ENCODE measurements around the gene FIGN. TPM values are rescaled to one million over a fixed set of nuclear protein-coding genes. Genes with fewer than 3 reads are reported as not detected.

FIGN gene
- total and polyA plus RNA-seq, 2 of the 13 experiments (the other 11 are each of a cell fraction or from before 2014, with no cell fraction given), result 6.6 to 6.7 TPM

GRCh38 chr2:163715199-163715598, 20.6 kb downstream of the FIGN start:
- ChIA-PET POLR2A (no interaction called here), CTCF (ENCODE audit: low intra/inter-chr PET ratio, low total read pairs) (no interaction called here)
- Histone ChIP-seq H3K79me2 (ENCODE audit: insufficient read depth, low read length) (peaks cover 49% of the 10 kb centered on the region), H2AFZ (ENCODE audit: low read length) (no peak overlapping the region), H3K9me3 (ENCODE audit: low read length) (no peaks in the 10 kb centered on the region), H3K36me3 (replicated peaks in 1 of 2; ENCODE audit: control insufficient read depth in 1 of 2, insufficient read depth in 2 of 2, low read length in 2 of 2) (no peaks in the 10 kb centered on the region; a peak in 1 of 5 replicates), H3K4me2 (ENCODE audit: low read depth, low read length) (no peak overlapping the region), H3K4me3 (replicated peaks in 1 of 3; ENCODE audit: insufficient read depth in 1 of 3, low read depth in 2 of 3, low read length in 3 of 3) (no peak overlapping the region), H3K4me1 (ENCODE audit: insufficient read depth, low read length) (peaks cover 18% of the 10 kb centered on the region), H3K9ac (ENCODE audit: insufficient read depth, low read depth, low read length) (no peak overlapping the region), H3K27ac (ENCODE audit: extremely low read length, insufficient read depth, low read length) (no peak overlapping the region), H3K27me3 (ENCODE audit: control insufficient read depth in 1 of 2, insufficient read depth in 2 of 2, low read length in 2 of 2) (no peaks in the 10 kb centered on the region), H4K20me1 (ENCODE audit: insufficient read depth, low read length) (no peaks in the 10 kb centered on the region; the same call in 1 of the 2 replicates)
- BruUV-seq (replicated peaks), result no TSS peak
- 91% methylated on average over 8 of the region's 8 CpGs for WGBS (ENCODE audit: low lambda C conversion rate)
- FAIRE-seq (no peak), DNase-seq (ENCODE audit: low spot score) (no peak), ATAC-seq (0 out of 3 replicates have a peak, but pooled peaks have one; percentile 34)
- intact Hi-C loops (cut with micrococcal nuclease; ENCODE audit: unreplicated experiment) (loop anchor here (5.0 kb wide), 1 partner anchor 48 kb away; no protein-coding TSS in a partner anchor), in situ Hi-C loops (cut with HindIII; ENCODE audit: extremely low pct_ligation_motif_present, low pct_unique_long_range_greater_than_20kb) (no loop called here)
- TF ChIP-seq DMAP1 (CRISPR knock-in tag; IDR thresholded peaks at IDR 0.05) (no peak), MAFK (conservative IDR thresholded peaks at IDR 0.05 in 1 of 2, IDR thresholded peaks at IDR 0.05 in 1 of 2; ENCODE audit: low read length in 2 of 2) (peak; percentile 8 to 11; a peak in 3 of 4 replicates)

- DNase-seq (ENCODE audit: low spot score) (no peak), ATAC-seq (no peak), FAIRE-seq (no peak)
- Histone ChIP-seq H3K4me2 (ENCODE audit: low read depth, low read length) (no peak overlapping the region), H4K20me1 (ENCODE audit: insufficient read depth, low read length) (no peaks in the 10 kb centered on the region; the same call in 1 of the 2 replicates), H3K79me2 (ENCODE audit: insufficient read depth, low read length) (peaks cover 39% of the 10 kb centered on the region), H2AFZ (ENCODE audit: low read length) (no peak overlapping the region), H3K9me3 (ENCODE audit: low read length) (no peaks in the 10 kb centered on the region), H3K9ac (ENCODE audit: insufficient read depth, low read depth, low read length) (no peak overlapping the region), H3K4me3 (replicated peaks in 1 of 3; ENCODE audit: insufficient read depth in 1 of 3, low read depth in 2 of 3, low read length in 3 of 3) (no peak overlapping the region), H3K36me3 (replicated peaks in 1 of 2; ENCODE audit: control insufficient read depth in 1 of 2, insufficient read depth in 2 of 2, low read length in 2 of 2) (peaks cover 0 to 1% of the 10 kb centered on the region in 2 experiments; a peak in 1 of 5 replicates), H3K27ac (ENCODE audit: extremely low read length, insufficient read depth, low read length) (no peak overlapping the region), H3K4me1 (ENCODE audit: insufficient read depth, low read length) (peaks cover 18% of the 10 kb centered on the region), H3K27me3 (ENCODE audit: control insufficient read depth in 1 of 2, insufficient read depth in 2 of 2, low read length in 2 of 2) (no peaks in the 10 kb centered on the region)
- in situ Hi-C loops (cut with HindIII; ENCODE audit: extremely low pct_ligation_motif_present, low pct_unique_long_range_greater_than_20kb) (no loop called here), intact Hi-C loops (cut with micrococcal nuclease; ENCODE audit: unreplicated experiment) (no loop called here)
- no TSS peak for BruUV-seq (replicated peaks)
- ChIA-PET CTCF (ENCODE audit: low intra/inter-chr PET ratio, low total read pairs) (no interaction called here), POLR2A (no interaction called here)
- TF ChIP-seq CBX5 (CRISPR knock-in tag; IDR thresholded peaks at IDR 0.05; ENCODE audit: borderline replicate concordance) (no peak), AKAP8 (CRISPR knock-in tag; IDR thresholded peaks at IDR 0.05) (no peak), ZNF430 (CRISPR knock-in tag; IDR thresholded peaks at IDR 0.05) (no peak), SAFB2 (CRISPR knock-in tag; IDR thresholded peaks at IDR 0.05; ENCODE audit: borderline replicate concordance, low read depth) (no peak), FUBP1 (CRISPR knock-in tag; IDR thresholded peaks at IDR 0.05; ENCODE audit: borderline replicate concordance) (no peak), SNAPC2 (CRISPR knock-in tag; IDR thresholded peaks at IDR 0.05) (no peak), FOXJ3 (CRISPR knock-in tag; IDR thresholded peaks at IDR 0.05; ENCODE audit: borderline replicate concordance) (no peak), ZNF207 (IDR thresholded peaks at IDR 0.05; ENCODE audit: borderline replicate concordance) (no peak), THYN1 (CRISPR knock-in tag; IDR thresholded peaks at IDR 0.05; ENCODE audit: borderline replicate concordance, low read depth) (no peak)
- TF ChIP-seq, protein P1, sequence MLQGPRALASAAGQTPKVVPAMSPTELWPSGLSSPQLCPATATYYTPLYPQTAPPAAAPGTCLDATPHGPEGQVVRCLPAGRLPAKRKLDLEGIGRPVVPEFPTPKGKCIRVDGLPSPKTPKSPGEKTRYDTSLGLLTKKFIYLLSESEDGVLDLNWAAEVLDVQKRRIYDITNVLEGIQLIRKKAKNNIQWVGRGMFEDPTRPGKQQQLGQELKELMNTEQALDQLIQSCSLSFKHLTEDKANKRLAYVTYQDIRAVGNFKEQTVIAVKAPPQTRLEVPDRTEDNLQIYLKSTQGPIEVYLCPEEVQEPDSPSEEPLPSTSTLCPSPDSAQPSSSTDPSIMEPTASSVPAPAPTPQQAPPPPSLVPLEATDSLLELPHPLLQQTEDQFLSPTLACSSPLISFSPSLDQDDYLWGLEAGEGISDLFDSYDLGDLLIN (CRISPR knock-in tag; IDR thresholded peaks at IDR 0.05; ENCODE audit: borderline replicate concordance), result no peak
- WGBS (ENCODE audit: low lambda C conversion rate), result 96% methylated on average over 7 of the region's 7 CpGs
These were observed 22.1 kb downstream of the FIGN start for GRCh38 chr2:163713534-163714311.

Data from HepG2 (cell line).